A549 treated with Mapracorat at 1 μM for 4 hours (cell line): ENCODE measurements around the gene POLL. TPM values are rescaled to one million over a fixed set of nuclear protein-coding genes. Genes with fewer than 3 reads are reported as not detected.

Experiments used
- total RNA-seq: library from RNA; stranded (reverse); fragments of 200-300 nt; extraction: Qiagen RNA extraction; gene quantifications from 5 replicates; pipeline ENCODE4 v1.2.3, GENCODE V29; 2022

Gene POLL
- total RNA-seq, result 12.8 to 19.0 TPM (median 16.0 TPM) in 5 replicates

GRCh38 chr10:101587725-101588653 is at the start of gene POLL, which contains the start of gene DPCD:
Gene POLL (minus strand): TSS chr10:101588257. CDS start chr10:101587360, 897 bp downstream.
Gene DPCD (plus strand): TSS chr10:101588321. CDS start chr10:101588337, 16 bp downstream.

Other genes with a start within 250 kb of the POLL start
- 7.6 to 13.2 TPM (median 8.4 TPM) in 5 replicates for gene BTRC, start 234.1 kb downstream of the POLL start, total RNA-seq
- gene DPCD, start 64 bp upstream of the POLL start, total RNA-seq, result 30.7 to 40.4 TPM (median 32.9 TPM) in 5 replicates
- gene FBXW4, start 106.9 kb upstream of the POLL start, total RNA-seq, result 17.1 to 25.0 TPM (median 20.9 TPM) in 5 replicates
- 0.17 TPM in 1 of 5 replicates, not detected in the others for gene FGF8, start 187.9 kb upstream of the POLL start, total RNA-seq
- gene NPM3, start 195.2 kb upstream of the POLL start, total RNA-seq, result 103 to 127 TPM (median 117 TPM) in 5 replicates
- 64.7 to 80.1 TPM (median 70.9 TPM) in 5 replicates for gene OGA, start 230.2 kb upstream of the POLL start, total RNA-seq